ENCODE data around the gene ANP32E.
"Not testable (repeated sequence)": the region's sequence is repeated elsewhere in the genome, so short reads cannot be mapped to it uniquely, and the experiment has no call there.

GRCh38 chr1:150232921-150233320, 3.0 kb downstream of the ANP32E start:
- not testable (repeated sequence) for TF ChIP-seq POLR2A (IDR thresholded peaks at IDR 0.05); POLR2AphosphoS5 (IDR thresholded peaks at IDR 0.05); CTCF (IDR thresholded peaks at IDR 0.05 in 8 of 11, conservative IDR thresholded peaks at IDR 0.05 in 3 of 11)

All from spleen (tissue), 7 donors.